GM19328 (cell line): Measurements from ENCODE around the gene CMC4.
A peak's percentile ranks its signal among the peaks of the same experiment; 100 is the strongest.

Source experiments
- ATAC-seq: cut with Tn5 transposase; IDR thresholded peaks from one replicate; pipeline ENCODE4 v1.9.1; 2021; ENCODE audit warnings: mild to moderate bottlenecking, moderate library complexity; ENCODE audit not compliant: unreplicated experiment

The CMC4 gene, protein sequence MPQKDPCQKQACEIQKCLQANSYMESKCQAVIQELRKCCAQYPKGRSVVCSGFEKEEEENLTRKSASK

DNA sequence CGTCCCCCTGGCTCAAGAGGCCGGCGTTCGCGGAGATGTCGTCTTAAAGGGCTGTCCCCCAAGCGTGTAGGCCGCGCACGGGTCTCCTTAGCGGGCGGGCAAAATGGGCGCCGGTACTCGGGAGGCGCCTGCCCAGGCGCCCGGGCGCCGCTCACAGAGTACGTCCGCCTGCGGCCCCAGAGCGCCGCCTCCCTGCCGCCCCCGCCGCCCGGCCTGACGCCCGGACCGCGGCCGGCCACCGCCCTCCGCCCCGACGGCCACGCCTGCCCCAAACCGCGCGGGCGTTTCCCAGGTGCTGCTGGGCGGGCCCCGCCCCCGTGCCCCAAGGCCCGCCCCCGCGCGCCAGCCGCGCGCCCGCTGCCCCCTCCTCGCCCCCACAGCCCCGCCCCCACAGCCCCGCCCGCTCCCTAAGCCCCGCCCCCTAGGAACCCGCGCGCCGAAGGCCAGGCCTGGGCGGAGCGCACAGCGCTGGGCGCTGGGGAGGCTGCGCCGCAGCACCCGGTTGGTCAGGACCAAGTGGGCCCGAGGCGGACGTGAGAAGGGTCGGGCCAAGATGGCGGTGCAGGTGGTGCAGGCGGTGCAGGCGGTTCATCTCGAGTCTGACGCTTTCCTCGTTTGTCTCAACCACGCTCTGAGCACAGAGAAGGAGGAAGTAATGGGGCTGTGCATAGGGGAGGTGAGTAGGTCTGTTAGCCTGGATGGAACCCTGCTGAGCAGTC lies at the start of gene CMC4, which contains the start of the genes BRCC3 and MTCP1:
TSS of gene CMC4 (minus strand) at position 162 of the 719 bp plus-strand sequence. CDS start 7,113 bp downstream, outside the sequence.
TSS of gene BRCC3 (plus strand) at position 534 of the 719 bp plus-strand sequence. CDS start at position 554, 20 bp downstream.
TSS of gene MTCP1 (minus strand) at position 162 of the 719 bp plus-strand sequence. CDS start 5,126 bp downstream, outside the sequence.
- ATAC-seq, result peak; percentile 85

GRCh38 chrX:155115174-155115819 lies 44.4 kb upstream of the CMC4 start:
- no peak for ATAC-seq

DNA sequence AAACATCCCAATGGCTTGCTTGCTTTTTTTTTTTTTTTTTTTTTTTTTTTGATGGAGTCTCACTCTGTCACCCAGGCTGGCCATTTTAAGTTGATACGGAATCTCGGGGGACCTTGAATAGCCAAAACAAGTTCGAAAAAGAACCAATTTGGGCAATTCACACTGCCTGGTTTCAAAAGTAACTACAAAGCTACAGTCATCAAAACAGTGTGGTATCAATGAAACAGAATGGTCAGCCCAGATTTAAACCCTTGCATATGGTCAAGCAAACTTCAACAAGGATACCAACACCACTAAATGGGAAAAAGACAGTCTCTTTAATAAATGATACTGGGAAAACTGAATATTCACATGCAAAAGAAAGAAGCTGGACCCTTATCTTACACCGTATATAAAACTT lies 42.2 kb upstream of the CMC4 start:
- ATAC-seq, result no peak

- ATAC-seq, result no peak
Measured at GRCh38 chrX:155112171-155112570, 41.2 kb upstream of the CMC4 start.

DNA sequence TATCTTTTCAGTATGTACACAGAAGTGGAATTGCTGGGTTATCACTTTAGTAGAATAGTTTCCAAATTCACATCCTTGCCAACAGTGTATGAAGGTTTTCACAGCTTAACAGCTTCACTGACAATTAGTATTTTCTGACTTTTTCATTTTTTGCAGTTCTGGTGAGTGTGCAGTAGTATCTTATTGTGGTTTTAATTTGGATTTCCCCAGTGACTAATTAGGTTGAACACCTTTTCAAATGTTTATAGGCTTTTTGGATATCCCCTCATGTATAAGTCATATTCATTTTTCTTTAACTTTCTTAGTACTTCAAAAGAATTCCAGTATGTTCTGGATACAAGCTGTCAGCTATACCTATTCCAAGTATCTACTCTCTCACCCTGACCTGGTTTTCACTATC lies 37.5 kb upstream of the CMC4 start:
- ATAC-seq, result no peak

- no peak for ATAC-seq
Measured at GRCh38 chrX:155105919-155106318, 35.0 kb upstream of the CMC4 start.

DNA sequence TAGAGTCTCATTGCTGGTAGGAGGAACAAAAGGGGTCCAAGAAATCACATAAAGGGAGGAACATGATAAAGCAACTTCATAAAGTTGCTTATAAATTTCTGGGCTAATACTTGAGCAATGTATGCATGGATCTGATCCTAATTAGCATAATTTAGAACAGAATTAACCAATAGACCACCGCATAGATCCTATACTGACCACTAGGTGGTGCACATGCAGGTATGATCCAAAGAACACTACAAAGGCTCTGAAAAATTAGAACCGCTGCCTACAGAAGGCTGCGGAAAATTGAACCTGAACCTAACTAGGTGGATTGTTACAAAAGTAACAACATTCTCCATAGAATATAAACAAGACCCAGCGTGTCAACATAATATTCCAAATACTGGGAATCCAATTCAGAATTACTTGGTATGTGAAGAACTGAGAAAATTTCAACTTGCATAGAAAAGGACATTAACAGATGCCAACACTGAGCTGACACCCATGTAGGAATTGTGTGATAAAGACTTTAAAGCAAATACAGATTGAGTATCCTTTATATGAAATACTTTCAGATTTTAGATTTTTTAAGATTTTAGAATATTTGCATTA lies 23.6 kb upstream of the CMC4 start:
- no peak for ATAC-seq

GRCh38 chrX:155086961-155087735 lies 16.2 kb upstream of the CMC4 start:
- ATAC-seq, result no peak

- no peak for ATAC-seq
Measured at GRCh38 chrX:155086202-155086840, 15.4 kb upstream of the CMC4 start.

- ATAC-seq, result peak; percentile 9
Measured at GRCh38 chrX:155071694-155072280, 851 bp upstream of the CMC4 start.

DNA sequence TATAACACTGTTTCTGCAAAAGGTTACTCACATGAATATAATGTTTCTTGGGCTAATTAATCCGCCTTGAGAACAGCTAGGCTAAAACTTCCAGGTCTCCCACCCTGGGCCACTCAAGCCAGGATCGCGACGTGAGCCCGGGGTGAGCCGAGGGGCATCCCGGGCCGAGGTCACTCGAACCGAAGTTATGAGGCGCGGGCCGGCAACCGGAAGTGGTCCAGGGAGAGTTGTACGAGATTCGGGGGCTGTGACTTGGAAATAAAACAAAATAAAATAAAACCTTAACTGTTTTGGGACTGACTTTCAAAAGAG lies 317 bp downstream of the CMC4 start:
- ATAC-seq, result no peak

GRCh38 chrX:155070038-155070437 lies 898 bp downstream of the CMC4 start:
- no peak for ATAC-seq

- ATAC-seq, result no peak
Measured at GRCh38 chrX:155069414-155069813, 1.5 kb downstream of the CMC4 start.

DNA sequence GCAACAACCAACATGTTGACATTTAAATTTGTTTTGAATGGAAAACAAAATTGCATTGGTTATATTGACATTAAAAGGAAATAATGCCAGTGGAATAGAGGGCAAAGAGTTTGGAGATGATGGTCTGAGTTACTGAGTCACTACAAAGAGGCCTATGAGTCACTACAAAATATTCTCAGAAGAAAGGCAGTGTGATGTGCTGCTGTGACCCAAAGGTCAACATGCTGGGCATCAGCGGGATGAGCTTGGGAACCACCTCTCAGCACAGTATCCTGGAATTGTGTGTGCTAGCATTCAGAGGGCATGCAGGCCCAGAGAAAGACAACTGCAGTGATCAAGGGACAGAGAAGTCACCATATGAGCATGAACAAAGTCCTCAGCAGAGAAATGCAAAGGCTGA lies 2.8 kb downstream of the CMC4 start:
- no peak for ATAC-seq

- ATAC-seq, result no peak
Measured at GRCh38 chrX:155065035-155065734, 5.8 kb downstream of the CMC4 start.

DNA sequence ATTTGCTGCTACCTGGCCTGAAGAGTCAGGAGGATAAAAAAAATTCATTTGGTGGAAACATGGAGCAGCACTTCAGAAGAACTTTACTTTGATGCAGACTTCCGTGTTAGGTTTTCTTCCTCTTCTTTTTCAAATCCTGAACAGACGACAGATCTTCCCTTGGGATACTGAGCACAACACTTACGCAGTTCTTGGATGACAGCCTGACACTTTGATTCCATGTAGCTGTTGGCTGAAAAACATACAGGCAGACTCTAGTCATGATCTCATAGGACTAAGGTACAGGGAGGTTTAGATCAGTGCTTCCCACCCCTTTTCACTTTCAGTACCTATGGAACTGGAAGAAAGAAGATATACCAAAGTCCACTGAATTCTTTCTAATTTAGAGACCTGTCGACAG lies 9.2 kb downstream of the CMC4 start:
- ATAC-seq, result no peak

- ATAC-seq, result peak; percentile 80
Measured at GRCh38 chrX:155056877-155057792, 13.8 kb downstream of the CMC4 start.

DNA sequence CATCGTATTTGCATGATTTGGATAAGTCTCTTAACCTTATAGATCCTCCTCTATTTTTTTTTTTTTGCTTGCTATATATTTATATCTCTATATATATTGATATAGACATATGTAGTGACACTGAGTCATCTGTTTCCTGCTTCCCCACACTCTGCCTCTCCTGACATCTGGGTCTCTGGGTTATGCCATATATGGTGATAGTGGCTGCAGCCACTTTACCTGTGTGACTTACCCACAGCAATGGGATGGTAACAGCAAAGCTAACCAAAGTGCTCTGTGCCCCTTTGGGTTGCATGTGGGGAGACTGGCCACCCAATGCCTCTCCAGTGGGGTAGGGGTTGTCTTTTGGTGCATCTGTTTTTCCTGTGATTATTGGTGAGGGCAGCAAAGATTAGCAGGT lies 14.5 kb downstream of the CMC4 start:
- ATAC-seq, result no peak

GRCh38 chrX:155055494-155055893 lies 15.4 kb downstream of the CMC4 start:
- no peak for ATAC-seq
